SU-DHL-6 (cell line): Measurements from ENCODE around the gene TMC1.

Experiments
- CTCF ChIP-seq: fragments of 200-600 bp; sonication (generic); IDR thresholded peaks from one replicate; pipeline ENCODE4 v1.5.1; 2017; ENCODE audit warnings: antibody characterized with exemption, mild to moderate bottlenecking, low read length, moderate library complexity; ENCODE audit not compliant: insufficient read depth, poor library complexity, severe bottlenecking
- EZH2phosphoT487 ChIP-seq: fragments of 200-600 bp; sonication (generic), shearing (Covaris generic); conservative IDR thresholded peaks from 2 replicates; pipeline ENCODE4 v1.6.1; 2018; ENCODE audit warnings: mild to moderate bottlenecking, antibody characterized with exemption, low read length, moderate library complexity, mixed read lengths

GRCh38 chr9:72875221-72875620 is 353.8 kb downstream of the TMC1 start:
- TF ChIP-seq CTCF (no peak), EZH2phosphoT487 (no peak)
